ENCODE results near the gene LRBA. TPM values are rescaled to one million over a fixed set of nuclear protein-coding genes. Genes with fewer than 3 reads are reported as not detected.

LRBA gene
- total and polyA plus RNA-seq, 8 donors: 43.3 to 62.5 (median 52.3) TPM

- H3K36me3 ChIP-seq: no peaks in the 10 kb centered on the region
- no peak for TF ChIP-seq CTCF (IDR thresholded peaks at IDR 0.05)
- no peaks in the 10 kb centered on the region for H3K27me3 ChIP-seq
- H3K9me3 ChIP-seq: no peaks in the 10 kb centered on the region
- H3K27ac ChIP-seq: no peak overlapping the region
- no peaks in the 10 kb centered on the region for H3K4me1 ChIP-seq
- no peak overlapping the region for H3K4me3 ChIP-seq
- ATAC-seq (no peak), DNase-seq (no peak)
- intact Hi-C loops (cut with DNase I): no loop called here
Observed at GRCh38 chr4:150256841-150257730, 758.0 kb downstream of the LRBA start.

- no peak for TF ChIP-seq CTCF (IDR thresholded peaks at IDR 0.05)
- no peaks in the 10 kb centered on the region for H3K9me3 ChIP-seq
- intact Hi-C loops (cut with DNase I): no loop called here
- no peak overlapping the region for H3K4me3 ChIP-seq
- no peaks in the 10 kb centered on the region for H3K27me3 ChIP-seq
- peak; percentile 7 for ATAC-seq
- DNase-seq: peak in 1 of 4 donors; percentile 67
- no peaks in the 10 kb centered on the region for H3K36me3 ChIP-seq
- H3K27ac ChIP-seq: no peak overlapping the region
- no peaks in the 10 kb centered on the region for H3K4me1 ChIP-seq
Observed at GRCh38 chr4:150256225-150256620, 758.9 kb downstream of the LRBA start.

- H3K27ac ChIP-seq: no peak overlapping the region
- ATAC-seq (peak; percentile 74), DNase-seq (no peak)
Observed at GRCh38 chr4:150255610-150256224, 759.4 kb downstream of the LRBA start.

GRCh38 chr4:150253965-150254630 is 761.0 kb downstream of the LRBA start:
- no peak for DNase-seq
- Histone ChIP-seq H3K36me3 (no peaks in the 10 kb centered on the region), H3K4me1 (no peaks in the 10 kb centered on the region), H3K4me3 (no peak overlapping the region), H3K27me3 (no peaks in the 10 kb centered on the region), H3K27ac (no peak overlapping the region), H3K9me3 (no peaks in the 10 kb centered on the region)
- no peak for TF ChIP-seq CTCF (IDR thresholded peaks at IDR 0.05)
- intact Hi-C loops (cut with DNase I): no loop called here
- no peak for ATAC-seq

More at GRCh38 chr4:150255610-150256224, 759.4 kb downstream of the LRBA start:
- intact Hi-C loops (cut with DNase I): no loop called here
- Histone ChIP-seq H3K36me3 (no peaks in the 10 kb centered on the region), H3K4me3 (no peak overlapping the region), H3K4me1 (no peaks in the 10 kb centered on the region), H3K27me3 (no peaks in the 10 kb centered on the region), H3K9me3 (no peaks in the 10 kb centered on the region)
- no peak for TF ChIP-seq CTCF (IDR thresholded peaks at IDR 0.05)

- intact Hi-C loops (cut with DNase I): no loop called here
- no peaks in the 10 kb centered on the region for H3K4me1 ChIP-seq
- TF ChIP-seq CTCF (IDR thresholded peaks at IDR 0.05): no peak
- no peak overlapping the region for H3K27ac ChIP-seq
- H3K4me3 ChIP-seq: no peak overlapping the region
- ATAC-seq (no peak), DNase-seq (no peak)
- H3K36me3 ChIP-seq: no peaks in the 10 kb centered on the region
- no peaks in the 10 kb centered on the region for H3K27me3 ChIP-seq
- no peaks in the 10 kb centered on the region for H3K9me3 ChIP-seq
Observed at GRCh38 chr4:150253416-150253815, 761.7 kb downstream of the LRBA start.
